HEK293 (cell line): ENCODE data around the gene OLA1.

Source experiments
- CTCF ChIA-PET: fragments of 350-600 bp; formaldehyde crosslinking; extraction: SDS; loops from one replicate; lab custom pipeline; 2021; ENCODE audit warnings: antibody characterized with exemption; lab: Yijun Ruan, JAX
- POLR2A ChIA-PET: fragments of 300-600 bp; formaldehyde crosslinking; extraction: SDS; loops from one replicate; lab custom pipeline; 2020; ENCODE audit warnings: antibody characterized with exemption, inconsistent platforms; lab: Yijun Ruan, JAX
- H3K27ac ChIP-seq: fragments of 200-500 bp; sonication (Bioruptor generic); 2 replicates; pipeline ENCODE4 v1.5.1; 2014; ENCODE audit warnings: low read depth, low read length, control low read depth, inconsistent platforms; ENCODE audit errors: extremely low read depth
- H3K36me3 ChIP-seq, 2 experiments: fragments of 200-500 bp in 1 of 2; sonication (Bioruptor generic) in 1 of 2; 1 replicate in 1 of 2; 2 replicates in 1 of 2; pipeline ENCODE4 v1.5.1; 2014 to 2017; ENCODE audit warnings: inconsistent platforms in 2 of 2, low read length in 2 of 2; ENCODE audit not compliant: control insufficient read depth in 2 of 2, insufficient read depth in 1 of 2
- H3K4me1 ChIP-seq: fragments of 200-500 bp; sonication (Bioruptor generic); 2 replicates; pipeline ENCODE4 v1.5.1; 2014; ENCODE audit warnings: mild to moderate bottlenecking, low read length, inconsistent platforms; ENCODE audit not compliant: control insufficient read depth, insufficient read depth
- H3K4me3 ChIP-seq: 2 replicates; pipeline ENCODE4 v1.5.1; 2011; ENCODE audit warnings: low read depth, mild to moderate bottlenecking, control low read depth, low read length, moderate library complexity
- H3K9me3 ChIP-seq: fragments of 200-500 bp; sonication (Bioruptor generic); 2 replicates; pipeline ENCODE4 v1.5.1; 2014; ENCODE audit warnings: low read depth, low read length, inconsistent platforms; ENCODE audit not compliant: control insufficient read depth, insufficient read depth
- AEBP2 ChIP-seq: fragments of 450-650 bp; formaldehyde crosslinking; IDR thresholded peaks from 2 replicates; pipeline ENCODE4 v1.5.1; 2016; ENCODE audit warnings: missing biosample characterization, missing genetic modification characterization, borderline replicate concordance
- EGR2 ChIP-seq: fragments of 450-650 bp; formaldehyde crosslinking; IDR thresholded peaks from 2 replicates; pipeline ENCODE4 v1.5.1; 2016; ENCODE audit warnings: low read depth, missing biosample characterization, missing genetic modification characterization
- HOXC10 ChIP-seq: sonication (generic); formaldehyde crosslinking; IDR thresholded peaks from 2 replicates; pipeline ENCODE4 v1.8.1; 2023; ENCODE audit warnings: mild to moderate bottlenecking, missing genetic modification reagents
- KLF10 ChIP-seq: fragments of 450-650 bp; IDR thresholded peaks from 2 replicates; pipeline ENCODE4 v1.5.1; 2018; ENCODE audit warnings: missing biosample characterization, mild to moderate bottlenecking, missing genetic modification characterization
- OSR2 ChIP-seq: fragments of 450-650 bp; formaldehyde crosslinking; IDR thresholded peaks from 2 replicates; pipeline ENCODE4 v1.5.1; 2016; ENCODE audit warnings: missing biosample characterization, missing genetic modification characterization
- TRIM28 ChIP-seq: IDR thresholded peaks from 2 replicates; pipeline ENCODE4 v1.6.1; 2011; ENCODE audit warnings: low read length, control low read depth, borderline replicate concordance
- ZBTB1 ChIP-seq: fragments of 450-650 bp; formaldehyde crosslinking; IDR thresholded peaks from 2 replicates; pipeline ENCODE4 v1.5.1; 2016; ENCODE audit warnings: missing biosample characterization, missing genetic modification characterization
- ZEB2 ChIP-seq: fragments of 450-650 bp; formaldehyde crosslinking; IDR thresholded peaks from 2 replicates; pipeline ENCODE4 v1.5.1; 2016; ENCODE audit warnings: missing biosample characterization, missing genetic modification characterization
- ZFHX2 ChIP-seq: fragments of 450-650 bp; formaldehyde crosslinking; conservative IDR thresholded peaks from 2 replicates; pipeline ENCODE4 v1.5.1; 2016; ENCODE audit warnings: missing biosample characterization, missing genetic modification characterization
- ZNF121 ChIP-seq: fragments of 450-650 bp; formaldehyde crosslinking; IDR thresholded peaks from 2 replicates; pipeline ENCODE4 v1.5.1; 2016; ENCODE audit warnings: missing biosample characterization, missing genetic modification characterization
- ZNF133 ChIP-seq: fragments of 450-650 bp; formaldehyde crosslinking; IDR thresholded peaks from 2 replicates; pipeline ENCODE4 v1.5.1; 2016; ENCODE audit warnings: missing biosample characterization, missing genetic modification characterization
- ZNF148 ChIP-seq: fragments of 450-650 bp; formaldehyde crosslinking; IDR thresholded peaks from 2 replicates; pipeline ENCODE4 v1.5.0; 2017; ENCODE audit warnings: missing biosample characterization, missing genetic modification characterization, borderline replicate concordance
- ZNF423 ChIP-seq: fragments of 450-650 bp; formaldehyde crosslinking; IDR thresholded peaks from 2 replicates; pipeline ENCODE4 v1.5.1; 2016; ENCODE audit warnings: missing biosample characterization, missing genetic modification characterization
- ZNF558 ChIP-seq: fragments of 450-650 bp; formaldehyde crosslinking; IDR thresholded peaks from 2 replicates; pipeline ENCODE4 v1.5.1; 2016; ENCODE audit warnings: missing biosample characterization, missing genetic modification characterization
- ZNF571 ChIP-seq: fragments of 450-650 bp; formaldehyde crosslinking; IDR thresholded peaks from 2 replicates; pipeline ENCODE4 v1.5.0; 2017; ENCODE audit warnings: missing biosample characterization, missing genetic modification characterization
- ZNF792 ChIP-seq: fragments of 450-650 bp; formaldehyde crosslinking; IDR thresholded peaks from 2 replicates; pipeline ENCODE4 v1.5.1; 2016; ENCODE audit warnings: missing biosample characterization, missing genetic modification characterization
- TF ChIP-seq, protein P1 (sequence below): fragments of 450-650 bp; formaldehyde crosslinking; IDR thresholded peaks from 2 replicates; pipeline ENCODE4 v1.5.1; 2016; ENCODE audit warnings: missing biosample characterization, missing genetic modification characterization
- TF ChIP-seq, protein P2 (sequence below): fragments of 450-650 bp; formaldehyde crosslinking; IDR thresholded peaks from 2 replicates; pipeline ENCODE4 v1.5.1; 2017; ENCODE audit warnings: missing biosample characterization, missing genetic modification characterization
- TF ChIP-seq, protein P3 (sequence below): fragments of 450-650 bp; formaldehyde crosslinking; IDR thresholded peaks from 2 replicates; pipeline ENCODE4 v1.5.1; 2016; ENCODE audit warnings: missing biosample characterization, missing genetic modification characterization, low read depth

Gene OLA1

GRCh38 chr2:174153757-174154680 lies 94.3 kb downstream of the OLA1 start:
- TF ChIP-seq KLF10 (tag by site-specific recombination) (no peak), ZNF792 (tag by site-specific recombination) (no peak), AEBP2 (tag by site-specific recombination) (no peak), OSR2 (tag by site-specific recombination) (peak; percentile 67), TRIM28 (peak; percentile 61; the same call in 1 of the 2 replicates), ZNF148 (no peak), ZEB2 (no peak), ZNF571 (tag by site-specific recombination) (no peak), ZFHX2 (peak; percentile 48), ZNF558 (no peak), ZNF121 (tag by site-specific recombination) (0 out of 2 replicates have a peak, but pooled peaks have one; percentile 40), EGR2 (peak; percentile 33; the same call in 1 of the 2 replicates)
- TF ChIP-seq, protein P1, sequence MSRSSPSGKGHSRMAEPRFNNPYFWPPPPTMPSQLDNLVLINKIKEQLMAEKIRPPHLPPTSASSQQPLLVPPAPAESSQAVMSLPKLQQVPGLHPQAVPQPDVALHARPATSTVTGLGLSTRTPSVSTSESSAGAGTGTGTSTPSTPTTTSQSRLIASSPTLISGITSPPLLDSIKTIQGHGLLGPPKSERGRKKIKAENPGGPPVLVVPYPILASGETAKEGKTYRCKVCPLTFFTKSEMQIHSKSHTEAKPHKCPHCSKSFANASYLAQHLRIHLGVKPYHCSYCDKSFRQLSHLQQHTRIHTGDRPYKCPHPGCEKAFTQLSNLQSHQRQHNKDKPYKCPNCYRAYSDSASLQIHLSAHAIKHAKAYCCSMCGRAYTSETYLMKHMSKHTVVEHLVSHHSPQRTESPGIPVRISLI (tag by site-specific recombination) = no peak
- TF ChIP-seq, protein P2, sequence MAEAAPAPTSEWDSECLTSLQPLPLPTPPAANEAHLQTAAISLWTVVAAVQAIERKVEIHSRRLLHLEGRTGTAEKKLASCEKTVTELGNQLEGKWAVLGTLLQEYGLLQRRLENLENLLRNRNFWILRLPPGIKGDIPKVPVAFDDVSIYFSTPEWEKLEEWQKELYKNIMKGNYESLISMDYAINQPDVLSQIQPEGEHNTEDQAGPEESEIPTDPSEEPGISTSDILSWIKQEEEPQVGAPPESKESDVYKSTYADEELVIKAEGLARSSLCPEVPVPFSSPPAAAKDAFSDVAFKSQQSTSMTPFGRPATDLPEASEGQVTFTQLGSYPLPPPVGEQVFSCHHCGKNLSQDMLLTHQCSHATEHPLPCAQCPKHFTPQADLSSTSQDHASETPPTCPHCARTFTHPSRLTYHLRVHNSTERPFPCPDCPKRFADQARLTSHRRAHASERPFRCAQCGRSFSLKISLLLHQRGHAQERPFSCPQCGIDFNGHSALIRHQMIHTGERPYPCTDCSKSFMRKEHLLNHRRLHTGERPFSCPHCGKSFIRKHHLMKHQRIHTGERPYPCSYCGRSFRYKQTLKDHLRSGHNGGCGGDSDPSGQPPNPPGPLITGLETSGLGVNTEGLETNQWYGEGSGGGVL (tag by site-specific recombination) = no peak
- TF ChIP-seq, protein P3, sequence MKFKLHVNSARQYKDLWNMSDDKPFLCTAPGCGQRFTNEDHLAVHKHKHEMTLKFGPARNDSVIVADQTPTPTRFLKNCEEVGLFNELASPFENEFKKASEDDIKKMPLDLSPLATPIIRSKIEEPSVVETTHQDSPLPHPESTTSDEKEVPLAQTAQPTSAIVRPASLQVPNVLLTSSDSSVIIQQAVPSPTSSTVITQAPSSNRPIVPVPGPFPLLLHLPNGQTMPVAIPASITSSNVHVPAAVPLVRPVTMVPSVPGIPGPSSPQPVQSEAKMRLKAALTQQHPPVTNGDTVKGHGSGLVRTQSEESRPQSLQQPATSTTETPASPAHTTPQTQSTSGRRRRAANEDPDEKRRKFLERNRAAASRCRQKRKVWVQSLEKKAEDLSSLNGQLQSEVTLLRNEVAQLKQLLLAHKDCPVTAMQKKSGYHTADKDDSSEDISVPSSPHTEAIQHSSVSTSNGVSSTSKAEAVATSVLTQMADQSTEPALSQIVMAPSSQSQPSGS (tag by site-specific recombination) = no peak
- POLR2A ChIA-PET = no interaction called here
- 0 out of 2 replicates have a peak, but pooled peaks cover 4% of the 10 kb centered on the region for H3K4me1 ChIP-seq
- no peak overlapping the region for H3K4me3 ChIP-seq
- H3K9me3 ChIP-seq = no peaks in the 10 kb centered on the region
- H3K36me3 ChIP-seq = no peaks in the 10 kb centered on the region
- CTCF ChIA-PET = interaction anchor here (0.7 to 1.2 kb wide), 3 partner anchors 9 to 118 kb away, joined by 3 to 6 read pairs (median 3); no protein-coding TSS in a partner anchor
- H3K27ac ChIP-seq = no peak overlapping the region

- ChIA-PET POLR2A (no interaction called here), CTCF (interaction anchor here (0.6 kb wide), 1 partner anchor 112 kb away, joined by 3 read pairs; no protein-coding TSS in a partner anchor)
Measured at GRCh38 chr2:174149530-174149929, 98.8 kb downstream of the OLA1 start.

More at GRCh38 chr2:174149530-174149929, 98.8 kb downstream of the OLA1 start:
- Histone ChIP-seq H3K4me1 (0 out of 2 replicates have a peak, but pooled peaks cover 4% of the 10 kb centered on the region), H3K27ac (no peak overlapping the region), H3K4me3 (no peak overlapping the region), H3K9me3 (no peaks in the 10 kb centered on the region), H3K36me3 (no peaks in the 10 kb centered on the region)
- TF ChIP-seq HOXC10 (CRISPR knock-in tag) (no peak), ZBTB1 (no peak), ZNF423 (no peak), ZNF133 (tag by site-specific recombination) (no peak)
